ENCODE data around the gene SGCD.
"Not testable (repeated sequence)": the region's sequence is repeated elsewhere in the genome, so short reads cannot be mapped to it uniquely, and the experiment has no call there.

The SGCD gene

GRCh38 chr5:156582193-156582598, 255.2 kb downstream of the SGCD start:
- DNase-seq (ENCODE audit: low spot score), result no peak

GRCh38 chr5:156584871-156585270, 257.9 kb downstream of the SGCD start:
- DNase-seq (ENCODE audit: low spot score), result no peak

DNA sequence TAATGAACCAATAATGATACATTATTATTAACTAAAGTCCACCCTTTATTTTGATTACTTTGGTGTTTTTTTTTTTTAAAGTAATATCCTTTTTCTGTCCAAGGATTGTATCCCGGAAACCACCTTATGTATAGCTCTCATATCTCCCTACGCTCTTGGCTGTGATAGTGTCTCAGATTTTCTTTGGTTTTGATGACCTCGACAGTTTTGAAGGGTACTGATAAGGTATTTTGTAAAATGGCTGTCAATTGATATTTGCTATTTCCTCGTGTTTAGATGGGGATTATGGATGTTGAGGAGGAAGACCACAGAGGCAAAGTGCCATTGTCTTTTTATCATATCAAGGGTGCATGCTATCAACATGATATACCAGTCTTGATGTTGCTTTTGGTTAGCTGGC, 259.0 kb downstream of the SGCD start:
- no peak for DNase-seq (ENCODE audit: low spot score)

- no peak for DNase-seq (ENCODE audit: low spot score)
These were observed 260.0 kb downstream of the SGCD start for GRCh38 chr5:156587012-156587411.

GRCh38 chr5:156588306-156588705, 261.3 kb downstream of the SGCD start:
- DNase-seq (ENCODE audit: low spot score), result no peak

DNA sequence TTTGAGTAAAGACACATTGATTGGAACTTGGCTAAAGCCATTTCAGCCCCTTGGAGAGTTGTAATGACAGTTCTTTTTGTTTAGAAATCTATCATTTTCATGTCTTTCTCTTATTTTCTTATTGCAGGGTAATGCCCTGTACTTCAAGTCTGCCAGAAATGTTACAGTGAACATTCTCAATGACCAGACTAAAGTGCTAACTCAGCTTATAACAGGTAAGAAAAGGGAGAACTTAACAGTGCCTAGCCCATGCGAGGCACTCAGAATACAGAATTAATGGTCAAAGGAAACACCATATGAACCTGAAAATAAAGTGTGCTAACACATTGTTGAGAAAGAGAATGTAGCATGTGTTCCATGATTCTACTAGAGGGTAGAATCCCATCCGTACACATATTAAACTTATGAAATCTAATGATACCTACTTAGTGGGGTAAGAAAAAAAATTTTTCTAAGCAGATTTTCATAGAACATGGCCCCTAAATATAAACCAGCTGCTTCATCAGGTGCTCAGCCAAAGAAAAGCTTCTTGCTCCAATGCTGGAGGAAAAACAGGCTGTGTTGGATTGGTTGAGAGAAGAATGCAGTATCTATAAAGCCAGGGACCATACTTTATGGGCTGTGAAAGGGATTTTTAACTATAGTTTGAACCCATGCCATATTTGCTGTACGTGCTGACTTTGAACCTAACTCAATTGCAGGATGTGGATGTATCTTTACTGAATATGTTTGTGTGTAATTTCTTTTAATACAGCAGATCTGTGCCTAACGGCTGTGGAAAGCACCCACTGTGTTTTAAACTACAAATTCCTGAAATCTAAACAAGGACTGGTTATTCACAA, 262.4 kb downstream of the SGCD start:
- DNase-seq (ENCODE audit: low spot score), result no peak

DNA sequence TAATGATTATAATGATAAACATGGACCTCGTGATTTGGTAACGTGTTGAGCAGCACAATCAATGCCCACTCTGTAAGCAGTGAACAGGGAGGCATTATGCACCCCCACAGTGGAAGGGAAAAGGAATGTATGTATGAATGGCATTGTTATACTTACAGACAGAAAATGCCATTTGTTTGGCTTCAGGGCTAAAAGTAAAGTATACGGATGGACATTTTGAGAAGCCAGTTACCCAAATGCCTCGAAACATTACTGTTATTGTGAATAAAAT, 262.9 kb downstream of the SGCD start:
- no peak for DNase-seq (ENCODE audit: low spot score)

DNA sequence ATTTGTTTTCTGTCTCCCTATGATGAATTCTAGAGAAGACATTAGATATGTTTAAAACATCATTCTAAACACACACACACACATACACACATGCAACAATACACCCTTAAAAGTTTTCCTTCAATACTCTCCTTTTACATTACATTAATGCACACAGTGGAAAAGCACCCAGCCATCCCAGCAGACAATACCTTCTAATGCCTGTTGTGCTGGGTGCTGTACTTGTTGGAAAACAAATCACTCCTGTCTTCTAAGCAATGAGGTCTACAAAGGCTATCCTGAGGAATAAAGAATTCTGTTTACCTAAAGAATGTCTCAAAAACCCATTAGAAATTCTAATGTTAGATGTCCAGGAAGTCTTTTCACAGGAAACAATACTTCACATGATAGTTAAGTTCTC, 264.0 kb downstream of the SGCD start:
- no peak for DNase-seq (ENCODE audit: low spot score)

GRCh38 chr5:156591631-156592030, 264.7 kb downstream of the SGCD start:
- no peak for DNase-seq (ENCODE audit: low spot score)

DNA sequence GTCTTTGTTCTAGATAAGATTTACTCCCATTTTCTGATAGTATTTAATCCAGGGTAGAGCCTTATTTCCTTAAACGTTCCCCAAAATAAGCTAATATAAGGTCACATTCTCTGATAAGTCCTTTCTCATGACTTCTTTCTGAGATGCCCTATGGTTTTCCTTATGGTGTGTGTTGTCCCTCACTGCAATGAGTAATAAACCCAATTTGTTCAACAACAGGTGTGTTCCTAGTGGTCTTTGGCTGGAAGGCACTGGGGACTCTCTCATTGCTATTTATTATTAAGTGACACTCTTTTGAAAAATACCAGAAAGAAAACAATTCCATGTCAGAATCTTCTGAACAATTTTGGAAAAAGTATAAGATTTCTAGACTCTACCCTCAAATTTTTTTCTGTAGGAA, 266.6 kb downstream of the SGCD start:
- DNase-seq (ENCODE audit: low spot score), result no peak

- no peak for DNase-seq (ENCODE audit: low spot score)
These were observed 267.4 kb downstream of the SGCD start for GRCh38 chr5:156594406-156594805.

GRCh38 chr5:156595132-156595787, 268.3 kb downstream of the SGCD start:
- DNase-seq (ENCODE audit: low spot score), result no peak

DNA sequence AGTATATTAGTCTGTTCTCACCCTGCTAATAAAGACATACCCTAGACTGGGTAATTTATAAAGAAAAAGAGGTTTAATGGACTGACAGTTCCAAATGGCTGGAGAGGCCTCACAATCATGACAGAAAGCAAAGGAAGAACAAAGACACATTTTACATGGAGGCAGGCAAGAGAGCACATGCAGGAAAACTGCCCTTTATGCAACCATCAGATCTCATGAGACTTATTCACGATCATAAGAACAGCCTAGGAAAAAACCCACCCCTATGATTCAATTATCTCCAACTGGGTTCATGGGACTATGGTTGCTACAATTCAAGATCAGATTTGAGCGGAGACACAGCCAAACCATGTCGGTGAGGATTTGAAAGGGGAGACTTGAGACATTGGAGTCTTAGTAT, 270.3 kb downstream of the SGCD start:
- DNase-seq (ENCODE audit: low spot score), result no peak

DNA sequence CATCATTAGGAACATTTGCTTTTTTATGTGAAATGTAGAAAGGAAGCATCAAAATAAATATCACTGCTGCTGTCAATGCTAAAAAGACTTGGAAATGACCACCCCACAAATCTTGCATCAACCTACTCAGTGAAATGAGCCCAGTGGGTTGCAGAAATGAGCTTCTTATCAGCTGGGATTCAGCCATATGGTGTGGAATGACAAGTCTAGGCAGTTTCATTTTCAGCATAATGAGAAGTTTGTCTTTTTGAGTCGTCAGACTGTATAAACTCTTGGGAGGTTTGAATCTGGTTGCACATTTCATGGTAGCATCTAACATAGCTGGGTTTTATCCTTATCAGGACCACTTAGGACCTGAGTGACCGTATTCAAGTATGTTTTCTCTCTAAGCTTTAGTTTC, 272.0 kb downstream of the SGCD start:
- no peak for DNase-seq (ENCODE audit: low spot score)

DNA sequence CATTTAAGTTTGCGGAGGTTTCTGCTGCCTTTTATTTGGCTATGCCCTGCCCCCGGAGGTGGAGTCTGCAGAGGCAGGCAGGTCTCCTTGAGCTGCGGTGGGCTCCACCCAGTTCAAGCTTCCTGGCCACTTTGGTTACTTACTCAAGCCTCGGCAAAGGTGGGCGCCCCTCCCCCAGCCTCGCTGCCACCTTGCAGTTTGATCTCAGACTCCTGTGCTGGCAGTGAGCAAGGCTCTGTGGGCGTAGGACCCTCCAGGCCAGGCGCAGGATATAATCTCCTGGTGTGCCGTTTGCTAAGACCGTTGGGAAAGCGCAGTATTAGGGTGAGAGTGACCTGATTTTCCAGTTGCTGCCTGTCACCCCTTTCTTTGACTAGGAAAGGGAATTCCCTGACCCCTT, 283.6 kb downstream of the SGCD start:
- not testable (repeated sequence) for DNase-seq (ENCODE audit: low spot score)

GRCh38 chr5:156615901-156616300, 288.9 kb downstream of the SGCD start:
- no peak for DNase-seq (ENCODE audit: low spot score)

DNA sequence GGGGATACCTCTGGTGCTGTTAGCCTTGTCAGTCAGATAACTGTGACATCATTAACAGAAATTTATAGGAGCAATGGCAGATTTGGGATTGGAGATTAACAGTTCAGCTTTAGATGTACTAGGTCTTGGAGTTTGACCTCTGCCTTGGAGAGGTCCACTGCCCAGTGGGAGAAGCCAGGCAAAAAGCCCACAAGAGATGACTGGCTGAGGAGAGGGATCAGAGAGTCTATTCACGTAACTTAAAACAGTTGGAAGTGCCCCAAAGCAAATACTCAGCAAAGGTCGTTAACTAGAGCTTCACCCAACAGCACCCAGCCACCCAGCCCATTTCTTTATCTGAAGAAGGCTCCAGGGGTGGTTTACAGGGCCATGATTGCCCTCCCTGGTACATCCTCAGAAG, 290.5 kb downstream of the SGCD start:
- DNase-seq (ENCODE audit: low spot score), result no peak

DNA sequence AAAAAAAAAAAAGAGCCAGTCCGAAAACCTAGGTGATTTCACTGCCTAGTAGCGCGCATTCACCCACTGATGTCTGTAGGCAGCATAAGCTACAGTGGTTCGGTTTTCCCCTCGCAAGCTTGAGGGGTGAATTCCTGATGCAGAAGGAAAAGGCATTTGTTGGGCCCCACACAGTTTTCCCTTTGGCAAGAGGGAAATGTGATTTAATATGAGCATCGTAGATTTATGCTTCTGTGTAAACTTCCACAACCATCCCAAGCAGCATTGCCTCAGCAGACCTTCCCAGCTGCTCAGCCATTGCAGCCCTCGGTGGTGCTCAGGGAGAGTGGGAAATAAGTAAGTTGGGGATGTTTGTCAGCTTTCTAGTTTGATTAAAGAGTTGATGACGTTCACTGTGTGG, 291.6 kb downstream of the SGCD start:
- no peak for DNase-seq (ENCODE audit: low spot score)

GRCh38 chr5:156621719-156622118, 294.8 kb downstream of the SGCD start:
- no peak for DNase-seq (ENCODE audit: low spot score)

GRCh38 chr5:156623381-156624040, 296.5 kb downstream of the SGCD start:
- no peak for DNase-seq (ENCODE audit: low spot score)

GRCh38 chr5:156624686-156625085, 297.7 kb downstream of the SGCD start:
- DNase-seq (ENCODE audit: low spot score), result no peak

- no peak for DNase-seq (ENCODE audit: low spot score)
These were observed 301.5 kb downstream of the SGCD start for GRCh38 chr5:156628421-156628820.

DNA sequence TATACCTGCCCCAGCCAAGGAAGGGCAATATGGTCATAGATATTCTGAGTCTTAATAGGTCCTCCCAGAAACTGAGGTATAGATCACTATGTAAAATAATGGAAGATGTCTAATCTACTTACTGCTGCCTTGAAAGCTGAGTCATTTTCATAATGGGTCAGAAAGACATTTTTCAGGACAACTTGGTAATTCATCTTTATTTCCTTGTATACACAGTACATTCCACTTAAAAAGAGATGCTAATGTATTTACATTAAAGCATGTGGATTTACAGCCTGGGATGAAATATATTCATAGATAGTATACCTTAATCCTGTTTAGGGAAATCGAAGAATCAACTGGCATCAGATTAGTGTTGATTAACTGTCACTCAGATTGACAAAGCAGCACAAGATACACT, 304.0 kb downstream of the SGCD start:
- no peak for DNase-seq (ENCODE audit: low spot score)

DNA sequence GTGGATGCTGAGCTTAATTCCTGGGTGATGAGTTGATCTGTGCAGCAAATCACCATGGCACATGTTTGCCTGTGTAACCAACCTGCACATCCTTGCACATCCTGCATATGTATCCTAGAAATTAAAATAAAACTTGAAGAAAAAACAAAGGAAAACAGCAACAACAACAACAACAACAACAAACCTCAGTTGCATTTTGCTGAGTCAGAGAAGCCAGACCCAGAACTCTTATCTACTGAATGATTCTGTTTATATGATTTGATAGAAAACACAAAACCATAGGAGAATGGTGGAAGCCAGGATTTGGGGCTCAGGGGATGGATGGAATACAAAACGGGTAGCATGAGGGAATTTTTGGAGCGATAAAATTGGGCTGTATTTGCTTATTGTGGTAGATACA, 307.3 kb downstream of the SGCD start:
- no peak for DNase-seq (ENCODE audit: low spot score)

All from kidney capillary endothelial cell (primary cell).